SK-N-SH (cell line): ENCODE data around the gene MAGEA2B. TPM values are rescaled to one million over a fixed set of nuclear protein-coding genes. Genes with fewer than 3 reads are reported as not detected.

Experiments
- CTCF ChIA-PET: fragments of 300-600, 350-600 bp; formaldehyde crosslinking; extraction: SDS; loops from one replicate; lab custom pipeline; 2021; lab: Yijun Ruan, JAX
- POLR2A ChIA-PET: fragments of 350-600 bp; sonication (Branson Sonifier 250); formaldehyde crosslinking; extraction: SDS; loops from one replicate; lab custom pipeline; 2020; ENCODE audit warnings: antibody characterized with exemption, inconsistent platforms; lab: Yijun Ruan, JAX
- DNase-seq: peaks from one replicate; pipeline ENCODE4 v3.0.0; 2012
- H2AFZ ChIP-seq: fragments of 200-600 bp; sonication (generic); 2 replicates; pipeline ENCODE4 v1.8.1; 2016; ENCODE audit warnings: antibody characterized with exemption, mild to moderate bottlenecking, low read depth
- H3F3A ChIP-seq: fragments of 200-600 bp; sonication (generic); replicated peaks from 2 replicates; pipeline ENCODE3; 2016; ENCODE audit warnings: antibody characterized with exemption, mild to moderate bottlenecking; ENCODE audit not compliant: insufficient read depth
- H3K27ac ChIP-seq, 2 experiments: fragments of 200-500 bp in 1 of 2; fragments of 200-600 bp in 1 of 2; sonication (Bioruptor generic) in 1 of 2; sonication (generic), shearing (Covaris generic) in 1 of 2; 2 replicates each; pipeline versions ENCODE4 v1.5.1 to v1.6.1; 2014 to 2016; ENCODE audit warnings: low read depth in 2 of 2, inconsistent platforms in 1 of 2, low read length in 1 of 2, mild to moderate bottlenecking in 1 of 2, mixed read lengths in 1 of 2
- H3K27me3 ChIP-seq: fragments of 200-600 bp; sonication (generic), shearing (Covaris generic); 2 replicates; pipeline ENCODE4 v1.6.1; 2016; ENCODE audit warnings: mixed run types; ENCODE audit not compliant: insufficient read depth
- H3K36me3 ChIP-seq, 2 experiments: fragments of 200-500 bp in 1 of 2; fragments of 200-600 bp in 1 of 2; sonication (Bioruptor generic) in 1 of 2; sonication (generic) in 1 of 2; replicated peaks in 1 of 2; 2 replicates each; pipeline versions ENCODE3 to v1.5.1; 2014 to 2016; ENCODE audit warnings: low read length in 1 of 2, mild to moderate bottlenecking in 1 of 2; ENCODE audit not compliant: insufficient read depth in 2 of 2, control insufficient read depth in 1 of 2
- H3K4me1 ChIP-seq, 2 experiments: fragments of 200-500 bp in 1 of 2; fragments of 200-600 bp in 1 of 2; sonication (Bioruptor generic) in 1 of 2; sonication (generic), shearing (Covaris generic) in 1 of 2; 2 replicates each; pipeline versions ENCODE4 v1.5.1 to v1.6.1; 2014 to 2016; ENCODE audit warnings: low read depth in 1 of 2, low read length in 1 of 2, mixed run types in 1 of 2; ENCODE audit not compliant: insufficient read depth in 2 of 2, control insufficient read depth in 1 of 2
- H3K4me2 ChIP-seq: fragments of 200-600 bp; sonication (generic), shearing (Covaris generic); 2 replicates; pipeline ENCODE4 v1.6.1; 2017; ENCODE audit warnings: mixed run types
- H3K4me3 ChIP-seq, 2 experiments: fragments of 200-500 bp in 1 of 2; fragments of 200-600 bp in 1 of 2; sonication (Bioruptor generic) in 1 of 2; sonication (generic), shearing (Covaris generic) in 1 of 2; 2 replicates each; pipeline versions ENCODE4 v1.5.1 to v1.8.1; 2014 to 2016; ENCODE audit warnings: low read depth in 2 of 2, inconsistent platforms in 1 of 2, low read length in 1 of 2, mild to moderate bottlenecking in 1 of 2, mixed read lengths in 1 of 2, moderate library complexity in 1 of 2
- H3K79me2 ChIP-seq: fragments of 200-600 bp; sonication (generic); 2 replicates; pipeline ENCODE4 v1.8.1; 2017; ENCODE audit warnings: mild to moderate bottlenecking; ENCODE audit not compliant: insufficient read depth
- H3K9ac ChIP-seq: fragments of 200-600 bp; sonication (generic); 2 replicates; pipeline ENCODE4 v1.6.1; 2017; ENCODE audit warnings: mixed run types
- H3K9me2 ChIP-seq: fragments of 200-600 bp; sonication (generic); 2 replicates; pipeline ENCODE4 v1.6.1; 2017; ENCODE audit warnings: mixed run types
- H3K9me3 ChIP-seq: fragments of 200-600 bp; sonication (generic); 2 replicates; pipeline ENCODE4 v1.6.1; 2017; ENCODE audit warnings: mixed run types, mild to moderate bottlenecking, moderate library complexity
- H4K20me1 ChIP-seq: fragments of 200-600 bp; sonication (generic); 2 replicates; pipeline ENCODE4 v1.6.1; 2017; ENCODE audit warnings: mild to moderate bottlenecking, mixed run types; ENCODE audit not compliant: insufficient read depth
- CHD2 ChIP-seq: fragments of 150-350 bp; IDR thresholded peaks from 2 replicates; pipeline ENCODE4 v1.6.1; 2018; ENCODE audit warnings: low read length; ENCODE audit not compliant: partially characterized antibody
- CTCF ChIP-seq: fragments of 200-600 bp; sonication (generic); IDR thresholded peaks from 2 replicates; pipeline ENCODE4 v1.6.1; 2017; ENCODE audit warnings: antibody characterized with exemption, mild to moderate bottlenecking, moderate library complexity
- ELF1 ChIP-seq: IDR thresholded peaks from 2 replicates; pipeline ENCODE4 v1.4.0; 2012
- EP300 ChIP-seq, 2 experiments: IDR thresholded peaks; 2 replicates each; pipeline versions ENCODE4 v1.4.0 to v1.6.1; 2012; ENCODE audit warnings: borderline replicate concordance in 1 of 2, low read depth in 1 of 2, low read length in 1 of 2
- EZH2phosphoT487 ChIP-seq: fragments of 200-600 bp; sonication (generic); IDR thresholded peaks from 2 replicates; pipeline ENCODE4 v1.6.1; 2017; ENCODE audit warnings: low read depth, mixed run types, mild to moderate bottlenecking, antibody characterized with exemption, moderate library complexity, borderline replicate concordance
- FOXJ3 ChIP-seq: sonication (generic); formaldehyde crosslinking; IDR thresholded peaks from 2 replicates; pipeline ENCODE4 v1.5.1; 2020; ENCODE audit warnings: mild to moderate bottlenecking, missing genetic modification reagents
- GABPA ChIP-seq: IDR thresholded peaks from 2 replicates; pipeline ENCODE4 v1.4.0; 2012; ENCODE audit warnings: low read depth, mild to moderate bottlenecking
- IRF3 ChIP-seq: fragments of 150-350 bp; IDR thresholded peaks from 2 replicates; pipeline ENCODE4 v1.6.1; 2016; ENCODE audit warnings: mild to moderate bottlenecking, low read depth, low read length
- MAX ChIP-seq: IDR thresholded peaks from 2 replicates; pipeline ENCODE4 v1.4.0; 2012; ENCODE audit warnings: low read depth
- NRF1 ChIP-seq: IDR thresholded peaks from 2 replicates; pipeline ENCODE4 v1.6.1; 2012; ENCODE audit warnings: low read depth, mild to moderate bottlenecking, low read length
- POLR2AphosphoS5 ChIP-seq: IDR thresholded peaks from 2 replicates; pipeline ENCODE4 v1.6.1; 2012; ENCODE audit warnings: low read depth, low read length
- RCOR1 ChIP-seq: fragments of 150-350 bp; IDR thresholded peaks from 2 replicates; pipeline ENCODE4 v1.6.1; 2017; ENCODE audit warnings: antibody characterized with exemption, low read length
- SMC3 ChIP-seq: IDR thresholded peaks from 2 replicates; pipeline ENCODE4 v1.6.1; 2012; ENCODE audit warnings: low read depth, low read length, improper control_type of control experiment
- TAF1 ChIP-seq: IDR thresholded peaks from 2 replicates; pipeline ENCODE4 v1.6.1; 2012; ENCODE audit warnings: low read depth, mild to moderate bottlenecking, low read length, moderate library complexity, borderline replicate concordance
- USF2 ChIP-seq: fragments of 150-350 bp; IDR thresholded peaks from 2 replicates; pipeline ENCODE4 v1.6.1; 2017; ENCODE audit warnings: antibody characterized with exemption, low read length, low read depth, borderline replicate concordance
- WGBS: methylation state at CpG from one replicate; pipeline ENCODE4 v1.1.6; 2017; ENCODE audit warnings: low lambda C conversion rate; 5-methylcytosine and 5-hydroxymethylcytosine counted together
- polyA plus RNA-seq, 3 experiments: library from polyadenylated mRNA; depleted of rRNA; stranded (reverse); fragments of >200 nt; gene quantifications; 2 replicates each; pipeline ENCODE4 v1.2.3, GENCODE V29; 2012

MAGEA2B gene
- polyA plus RNA-seq, 1 of the 3 experiments (the other 2 are of a cell fraction) = 17.1 TPM

- Histone ChIP-seq H3K9me2 (no peaks in the 10 kb centered on the region), H3K4me1 (no peaks in the 10 kb centered on the region), H3K27me3 (no peaks in the 10 kb centered on the region), H3F3A (no peaks in the 10 kb centered on the region), H3K4me2 (no peak overlapping the region), H3K9ac (no peak overlapping the region), H3K36me3 (no peaks in the 10 kb centered on the region), H2AFZ (no peak overlapping the region), H3K4me3 (no peak overlapping the region), H3K27ac (no peak overlapping the region), H3K79me2 (0 out of 2 replicates have a peak, but pooled peaks cover 10% of the 10 kb centered on the region), H4K20me1 (no peaks in the 10 kb centered on the region), H3K9me3 (no peaks in the 10 kb centered on the region)
- POLR2A ChIA-PET = no interaction called here
- CTCF ChIA-PET = no interaction called here
- TF ChIP-seq ELF1 = no peak
- TF ChIP-seq USF2 = no peak
- no peak for TF ChIP-seq FOXJ3
- TF ChIP-seq EZH2phosphoT487 = no peak
- TF ChIP-seq POLR2AphosphoS5 = no peak
- TF ChIP-seq EP300 (IDR thresholded peaks at IDR 0.05; ENCODE audit: borderline replicate concordance in 1 of 2, low read depth in 1 of 2, low read length in 1 of 2) = no peak
- TF ChIP-seq CHD2 = no peak
- TF ChIP-seq TAF1 = no peak
- no peak for TF ChIP-seq GABPA
- TF ChIP-seq CTCF = no peak
- TF ChIP-seq RCOR1 = no peak
- no peak for TF ChIP-seq MAX
- no peak for TF ChIP-seq SMC3
- TF ChIP-seq NRF1 = no peak
- TF ChIP-seq IRF3 = no peak
- WGBS = 43% methylated on average over 5 of the region's 7 CpGs
- no peak for DNase-seq
Observed at GRCh38 chrX:152725409-152725808, 11.0 kb downstream of the MAGEA2B start.
